Panc1 (cell line): ENCODE measurements around the gene KCNE4. TPM values are rescaled to one million over a fixed set of nuclear protein-coding genes. Genes with fewer than 3 reads are reported as not detected.
A peak's percentile ranks its signal among the peaks of the same experiment; 100 is the strongest.

Source experiments
- ATAC-seq: fragments of 200-7000 bp; cut with Tn5 transposase; 2 replicates; pipeline ENCODE4 v1.9.1; 2020; ENCODE audit warnings: mild to moderate bottlenecking, moderate library complexity
- BruUV-seq: library from RNA; stranded (reverse); fragments of 400-500 nt; replicated peaks from 2 replicates; lab custom pipeline; 2021; lab: Mats Ljungman, UMichigan
- CTCF ChIA-PET: fragments of 300-600 bp; sonication (Branson Sonifier 250); formaldehyde crosslinking; loops from one replicate; lab custom pipeline; 2022; ENCODE audit warnings: antibody characterized with exemption; lab: Charles Lee
- POLR2A ChIA-PET: fragments of 300-600 bp; sonication (Branson Sonifier 250); formaldehyde crosslinking; loops from one replicate; lab custom pipeline; 2022; ENCODE audit warnings: antibody characterized with exemption; lab: Charles Lee
- DNase-seq: peaks from one replicate; pipeline ENCODE4 v3.0.0-alpha.2; 2010; ENCODE audit warnings: low read depth, low spot score
- H3K27ac ChIP-seq: 2 replicates; pipeline ENCODE4 v1.5.1; 2011; ENCODE audit warnings: mild to moderate bottlenecking, low read length, inconsistent platforms
- H3K27me3 ChIP-seq: fragments of 200-500 bp; sonication (Bioruptor generic); 2 replicates; pipeline ENCODE4 v1.6.0; 2014; ENCODE audit warnings: low read length, inconsistent platforms; ENCODE audit not compliant: control insufficient read depth, insufficient read depth
- H3K36me3 ChIP-seq: fragments of 200-500 bp; sonication (Bioruptor generic); 2 replicates; pipeline ENCODE4 v1.5.1; 2014; ENCODE audit warnings: inconsistent platforms, mild to moderate bottlenecking, low read length, moderate library complexity; ENCODE audit not compliant: control insufficient read depth, insufficient read depth
- H3K4me1 ChIP-seq: 2 replicates; pipeline ENCODE4 v1.5.1; 2011; ENCODE audit warnings: inconsistent platforms, mild to moderate bottlenecking, low read length, moderate library complexity; ENCODE audit not compliant: control insufficient read depth, insufficient read depth
- H3K4me3 ChIP-seq, 2 experiments: 2 replicates each; pipeline ENCODE4 v1.5.1; 2011 to 2012; ENCODE audit warnings: low read depth in 2 of 2, low read length in 2 of 2, mild to moderate bottlenecking in 2 of 2, inconsistent platforms in 1 of 2, moderate library complexity in 1 of 2
- H3K9me3 ChIP-seq: fragments of 200-500 bp; sonication (Bioruptor generic); 2 replicates; pipeline ENCODE4 v1.5.1; 2014; ENCODE audit warnings: low read depth, mild to moderate bottlenecking, inconsistent platforms, low read length, moderate library complexity; ENCODE audit not compliant: control insufficient read depth, insufficient read depth
- POLR2AphosphoS5 ChIP-seq: IDR thresholded peaks from 2 replicates; pipeline ENCODE4 v1.6.1; 2012; ENCODE audit warnings: mild to moderate bottlenecking, low read depth, low read length, moderate library complexity
- REST ChIP-seq, 2 experiments: IDR thresholded peaks; 2 replicates each; pipeline ENCODE4 v1.6.1; 2011 to 2012; ENCODE audit warnings: low read depth in 2 of 2, control low read depth in 1 of 2, low read length in 1 of 2, mild to moderate bottlenecking in 1 of 2, moderate library complexity in 1 of 2; ENCODE audit not compliant: insufficient read depth in 1 of 2
- SIN3A ChIP-seq: IDR thresholded peaks from 2 replicates; pipeline ENCODE4 v1.6.1; 2012; ENCODE audit warnings: low read depth, mild to moderate bottlenecking, low read length, moderate library complexity, borderline replicate concordance; ENCODE audit not compliant: insufficient read depth
- TCF7L2 ChIP-seq: IDR thresholded peaks from 2 replicates; pipeline ENCODE4 v1.6.1; 2011; ENCODE audit warnings: mild to moderate bottlenecking, low read depth, low read length, inconsistent platforms
- in situ Hi-C: cut with HindIII; loops from 2 replicates; pipeline ENCODE4 v1.10.0; 2016; ENCODE audit warnings: low sequenced_read_pairs, low pct_unique_long_range_greater_than_20kb
- intact Hi-C: fragments of 100-400 bp; cut with micrococcal nuclease; formaldehyde crosslinking; loops from one replicate; pipeline ENCODE4 v1.10.0; 2022; ENCODE audit not compliant: unreplicated experiment
- total RNA-seq: library from RNA; stranded (reverse); gene quantifications from one replicate; pipeline ENCODE4 v1.2.1, GENCODE V29; 2021; ENCODE audit not compliant: unreplicated experiment
- TF ChIP-seq, protein P1 (sequence below): fragments of 450-650 bp; IDR thresholded peaks from 2 replicates; pipeline ENCODE4 v1.5.1; 2017; ENCODE audit warnings: mild to moderate bottlenecking

KCNE4 gene
- total RNA-seq, 1 experiment from 2014 or later, result 0.21 TPM

DNA sequence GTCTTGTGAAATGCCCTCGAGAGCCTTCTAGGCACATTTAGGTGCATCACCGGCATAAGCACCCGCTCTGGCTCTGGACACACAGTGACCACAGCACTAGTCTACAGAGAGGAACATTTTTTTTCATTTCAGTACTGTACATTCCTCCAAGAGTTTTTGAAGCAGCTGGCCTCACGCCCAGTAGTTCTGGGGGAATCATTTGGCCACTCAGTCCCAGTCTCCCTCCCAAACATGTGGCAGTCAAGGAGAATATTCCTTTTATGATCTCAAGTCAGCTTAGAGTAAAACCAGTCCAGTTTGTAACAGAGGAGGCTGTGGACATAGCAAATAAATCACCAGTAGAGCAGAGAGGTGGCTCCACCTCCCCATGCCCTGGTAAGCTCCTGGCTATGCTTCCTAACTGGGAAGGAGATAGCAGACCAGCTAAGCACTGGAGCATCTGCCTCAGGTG is 48.1 kb downstream of the KCNE4 start:
- TF ChIP-seq REST (IDR thresholded peaks at IDR 0.05; ENCODE audit: insufficient read depth in 1 of 2, low read depth in 2 of 2, low read length in 1 of 2) (no peak), POLR2AphosphoS5 (no peak), TCF7L2 (no peak), SIN3A (no peak)
- TF ChIP-seq, protein P1, sequence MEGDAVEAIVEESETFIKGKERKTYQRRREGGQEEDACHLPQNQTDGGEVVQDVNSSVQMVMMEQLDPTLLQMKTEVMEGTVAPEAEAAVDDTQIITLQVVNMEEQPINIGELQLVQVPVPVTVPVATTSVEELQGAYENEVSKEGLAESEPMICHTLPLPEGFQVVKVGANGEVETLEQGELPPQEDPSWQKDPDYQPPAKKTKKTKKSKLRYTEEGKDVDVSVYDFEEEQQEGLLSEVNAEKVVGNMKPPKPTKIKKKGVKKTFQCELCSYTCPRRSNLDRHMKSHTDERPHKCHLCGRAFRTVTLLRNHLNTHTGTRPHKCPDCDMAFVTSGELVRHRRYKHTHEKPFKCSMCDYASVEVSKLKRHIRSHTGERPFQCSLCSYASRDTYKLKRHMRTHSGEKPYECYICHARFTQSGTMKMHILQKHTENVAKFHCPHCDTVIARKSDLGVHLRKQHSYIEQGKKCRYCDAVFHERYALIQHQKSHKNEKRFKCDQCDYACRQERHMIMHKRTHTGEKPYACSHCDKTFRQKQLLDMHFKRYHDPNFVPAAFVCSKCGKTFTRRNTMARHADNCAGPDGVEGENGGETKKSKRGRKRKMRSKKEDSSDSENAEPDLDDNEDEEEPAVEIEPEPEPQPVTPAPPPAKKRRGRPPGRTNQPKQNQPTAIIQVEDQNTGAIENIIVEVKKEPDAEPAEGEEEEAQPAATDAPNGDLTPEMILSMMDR, result no peak
- POLR2A ChIA-PET, result no interaction called here
- ATAC-seq, result no peak
- Histone ChIP-seq H3K9me3 (no peaks in the 10 kb centered on the region), H3K4me1 (no peaks in the 10 kb centered on the region), H3K36me3 (no peaks in the 10 kb centered on the region), H3K4me3 (no peak overlapping the region), H3K27ac (no peak overlapping the region), H3K27me3 (no peaks in the 10 kb centered on the region)
- in situ Hi-C loops (no loop called here), intact Hi-C loops (loop anchor here (2.0 kb wide), 1 partner anchor 127 kb away; no protein-coding TSS in a partner anchor)
- CTCF ChIA-PET, result no interaction called here
- BruUV-seq, result no TSS peak
- DNase-seq, result no peak

DNA sequence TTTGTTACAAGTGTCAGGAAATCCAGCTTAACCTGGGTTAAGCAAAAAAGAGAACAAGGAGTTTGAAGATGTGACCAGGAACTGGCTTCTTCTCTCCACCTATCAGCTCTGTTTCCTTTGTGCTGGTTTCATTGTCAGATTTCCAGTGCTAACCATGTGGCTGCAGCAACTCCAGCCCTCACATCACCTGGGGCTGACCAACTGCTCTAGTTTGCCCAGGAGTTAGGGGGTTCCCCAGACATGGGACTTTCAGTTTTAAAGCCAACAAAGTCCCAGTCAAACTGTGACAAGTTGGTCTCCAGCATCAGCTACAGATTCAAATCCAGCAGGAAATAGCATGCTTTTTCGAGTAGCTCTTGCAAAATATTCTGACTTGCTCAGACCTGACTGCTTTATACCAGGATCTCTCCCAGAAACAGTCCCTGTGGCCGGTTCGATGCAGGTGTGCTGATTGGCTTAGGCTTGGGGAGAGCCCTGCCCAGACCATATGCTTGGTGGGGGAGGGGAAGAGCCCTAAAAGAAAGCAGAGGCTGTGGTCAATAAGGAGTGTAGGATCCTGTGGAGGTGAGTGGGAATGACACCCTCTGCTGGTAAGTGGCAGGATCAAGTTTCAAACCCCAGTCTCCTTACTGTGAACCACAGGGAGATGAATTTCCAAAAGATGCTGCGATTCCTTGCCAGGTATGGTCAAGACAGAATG is 49.5 kb downstream of the KCNE4 start:
- BruUV-seq, result no TSS peak

More for the DNA sequence above, 49.5 kb downstream of the KCNE4 start:
- POLR2A ChIA-PET, result no interaction called here
- intact Hi-C loops (loop anchor here (2.0 kb wide), 1 partner anchor 129 kb away; no protein-coding TSS in a partner anchor), in situ Hi-C loops (no loop called here)
- DNase-seq, result peak; percentile 10
- H3K27ac ChIP-seq, result no peak overlapping the region
- ATAC-seq, result peak; percentile 84
- TF ChIP-seq POLR2AphosphoS5, result no peak
- no peak for TF ChIP-seq REST (IDR thresholded peaks at IDR 0.05; ENCODE audit: insufficient read depth in 1 of 2, low read depth in 2 of 2, low read length in 1 of 2)
- no peak for TF ChIP-seq TCF7L2
- TF ChIP-seq SIN3A, result no peak
- TF ChIP-seq, protein P1, result peak; percentile 76
- CTCF ChIA-PET, result no interaction called here
- H3K27me3 ChIP-seq, result no peaks in the 10 kb centered on the region
- no peaks in the 10 kb centered on the region for H3K4me1 ChIP-seq
- no peaks in the 10 kb centered on the region for H3K36me3 ChIP-seq
- no peak overlapping the region for H3K4me3 ChIP-seq
- no peaks in the 10 kb centered on the region for H3K9me3 ChIP-seq
